Stimulated activated CD8-positive, alpha-beta memory T cell treated with anti-CD3 and anti-CD28 coated beads, Interleukin-15, amount 100 ng/mL, for 4 hours (primary cell): Measurements from ENCODE around the gene PKD2L1.
"Not testable (repeated sequence)": the region's sequence is repeated elsewhere in the genome, so short reads cannot be mapped to it uniquely, and the experiment has no call there.

ENCODE experiments used
- DNase-seq, 2 donors: peaks; one replicate each; pipeline ENCODE4 v3.0.0-alpha.2; 2020; ENCODE audit warnings: low read depth in 2 of 2

The PKD2L1 gene

DNA sequence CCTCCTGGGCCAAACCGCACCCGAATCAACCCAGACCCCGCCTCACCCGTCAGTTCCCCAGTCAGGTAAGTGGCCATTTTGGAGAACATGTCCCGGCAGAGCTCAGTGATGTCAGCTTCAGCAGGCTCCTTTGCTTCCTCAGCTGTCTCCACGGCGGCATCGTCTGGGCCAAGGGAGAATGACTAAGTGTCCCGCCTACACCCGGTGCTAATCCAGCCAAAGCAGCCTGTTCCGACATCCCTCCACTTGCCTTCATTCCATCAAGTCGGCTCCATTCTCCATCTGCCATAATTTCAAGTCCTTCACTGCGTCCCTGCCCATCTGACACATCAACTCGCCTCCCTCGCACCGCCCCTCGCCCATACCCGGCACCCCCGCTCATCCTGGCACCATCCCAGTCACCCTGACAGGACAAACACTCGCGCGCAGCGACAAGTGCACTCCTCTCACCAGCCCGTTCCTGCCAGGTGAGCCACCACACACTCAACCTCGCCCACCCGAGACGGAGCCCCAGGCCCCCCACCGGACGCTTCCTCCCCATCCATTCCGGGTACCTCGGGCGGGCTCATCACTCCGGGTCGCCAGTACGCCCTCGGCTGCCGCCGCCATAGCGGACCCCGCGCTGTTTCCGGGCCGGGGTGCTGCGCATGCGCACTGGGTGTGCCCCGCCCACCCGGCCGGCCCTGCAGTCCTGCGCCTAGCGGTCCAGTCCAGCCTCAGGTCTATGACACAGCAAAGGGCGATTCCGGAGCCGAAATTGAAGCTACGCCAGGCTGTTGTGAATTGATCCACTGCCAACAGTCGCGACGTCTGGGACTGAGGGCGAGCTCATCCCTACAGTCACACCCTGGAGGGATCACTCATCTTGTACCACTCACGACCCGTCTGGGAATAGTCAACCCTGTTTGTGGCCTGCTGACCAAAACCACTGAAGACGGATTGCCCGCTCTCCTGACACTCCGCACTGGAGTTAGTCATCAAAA lies 43.7 kb downstream of the PKD2L1 start, which contains the start of gene BLOC1S2:
TSS of gene BLOC1S2 (minus strand) at position 630 of the 983 bp plus-strand sequence. CDS start at position 609, 21 bp downstream.
- DNase-seq: peak; percentile 71 to 81

GRCh38 chr10:100285326-100285725 lies 44.7 kb downstream of the PKD2L1 start:
- not testable (repeated sequence) for DNase-seq

GRCh38 chr10:100282907-100283306 lies 47.1 kb downstream of the PKD2L1 start:
- DNase-seq: no peak

DNA sequence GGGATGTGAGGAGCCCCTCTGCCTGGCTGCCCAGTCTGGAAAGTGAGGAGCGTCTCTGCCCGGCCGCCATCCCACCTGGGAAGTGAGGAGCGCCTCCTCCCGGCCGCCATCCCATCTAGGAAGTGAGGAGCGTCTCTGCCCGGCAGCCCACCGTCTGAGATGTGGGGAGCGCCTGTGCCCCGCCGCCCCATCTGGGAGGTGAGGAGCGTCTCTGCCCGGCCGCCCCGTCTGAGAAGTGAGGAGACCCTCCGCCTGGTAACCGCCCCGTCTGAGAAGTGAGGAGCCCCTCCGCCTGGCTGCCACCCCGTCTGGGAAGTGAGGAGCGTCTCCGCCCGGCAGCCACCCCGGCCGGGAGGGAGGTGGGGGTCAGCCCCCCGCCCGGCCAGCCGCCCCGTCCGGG lies 53.1 kb downstream of the PKD2L1 start:
- DNase-seq: not testable (repeated sequence)

DNA sequence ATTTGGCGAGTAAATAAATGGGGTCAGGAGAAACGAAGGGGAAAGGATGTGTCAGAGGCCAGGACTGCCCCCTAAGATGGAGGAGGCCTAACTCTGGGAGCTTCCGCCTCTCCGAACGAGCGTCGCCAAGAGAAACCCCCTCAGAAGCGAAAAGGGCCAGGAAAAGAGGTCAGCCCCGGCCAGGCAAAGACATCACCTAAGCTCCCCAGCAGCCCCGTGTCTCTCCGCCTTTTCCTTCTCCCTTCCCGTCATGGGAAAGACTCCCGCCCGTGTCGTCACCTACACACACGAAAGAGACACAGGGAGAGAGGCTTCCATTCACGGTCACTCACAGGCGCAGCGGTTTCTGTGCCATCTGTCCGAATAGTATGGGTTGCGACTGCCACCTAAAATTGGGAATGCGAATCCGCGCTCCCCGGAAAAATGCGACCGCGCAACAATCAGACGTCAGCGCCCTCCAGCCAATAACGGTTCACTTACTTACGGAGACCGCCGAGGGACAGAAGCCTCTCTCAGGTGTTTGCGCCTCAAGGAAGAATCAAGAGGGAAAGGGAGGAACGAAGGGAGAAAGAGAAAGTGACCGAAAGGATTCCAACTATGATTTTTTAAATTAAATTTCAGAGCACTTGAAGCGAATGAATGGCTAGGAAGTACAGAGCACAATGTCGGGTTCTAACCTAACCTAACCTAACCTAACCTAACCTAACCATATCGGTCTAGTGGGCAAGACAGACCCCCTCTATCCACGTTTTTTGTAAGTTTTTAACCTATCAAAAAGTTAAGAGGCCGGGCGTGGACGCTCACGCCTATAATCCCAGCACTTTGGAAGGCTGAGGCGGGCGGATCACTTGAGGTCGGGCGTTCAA lies 62.6 kb downstream of the PKD2L1 start, which contains the start of gene CWF19L1:
TSS of gene CWF19L1 (minus strand) at position 400 of the 866 bp plus-strand sequence. CDS start at position 355, 45 bp downstream.
- peak; percentile 47 to 60 for DNase-seq

DNA sequence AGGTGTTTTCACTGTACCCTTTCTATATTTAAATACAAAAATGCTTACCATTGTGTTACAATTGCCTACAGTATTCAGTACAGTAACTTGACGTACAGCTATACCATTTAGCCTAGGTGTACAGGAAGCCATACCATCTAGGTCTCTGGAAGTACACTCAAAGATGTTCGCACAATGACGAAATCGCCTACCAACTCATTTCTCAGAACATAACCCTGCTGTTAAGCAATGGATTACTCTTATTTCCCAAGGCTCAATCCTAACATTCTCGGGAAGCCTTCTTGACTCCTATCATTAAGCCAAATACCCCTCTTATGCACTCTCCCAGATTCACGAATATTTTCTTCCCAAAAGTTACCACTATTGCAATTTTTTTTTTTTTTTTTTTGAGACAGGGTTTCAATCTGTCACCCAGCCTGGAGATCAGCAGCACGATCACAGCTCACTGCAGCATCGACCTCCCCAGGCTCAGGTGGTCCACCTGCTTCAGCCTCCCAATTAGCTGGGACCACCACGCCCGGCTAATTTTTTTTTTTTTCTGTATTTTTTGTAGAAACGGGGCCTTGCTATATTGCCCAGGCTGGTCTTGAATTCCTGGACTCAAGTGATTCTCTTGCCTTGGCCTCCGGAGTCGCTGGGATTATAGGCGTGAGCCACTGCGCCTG lies 64.1 kb downstream of the PKD2L1 start:
- DNase-seq: no peak

- no peak for DNase-seq
These were observed 75.8 kb downstream of the PKD2L1 start for GRCh38 chr10:100254191-100254590.

DNA sequence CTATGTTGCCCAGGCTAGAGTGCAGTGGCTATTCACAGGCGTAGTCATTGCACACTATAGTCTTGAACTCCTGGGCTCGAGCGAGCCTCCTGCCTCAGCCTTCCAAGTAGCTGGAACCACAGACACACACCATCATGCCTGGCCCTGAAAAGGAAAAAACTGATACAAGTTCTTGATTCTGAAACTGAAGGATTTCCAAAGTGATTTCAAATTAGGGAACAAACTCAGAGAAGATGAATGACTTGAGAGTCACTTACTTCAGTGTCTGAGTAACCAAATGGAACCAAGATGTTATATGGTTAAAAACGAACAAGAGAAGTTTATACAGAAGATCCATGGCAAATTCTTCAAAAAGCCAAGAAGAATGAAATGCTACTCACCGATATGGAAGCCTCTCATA lies 77.0 kb downstream of the PKD2L1 start:
- DNase-seq: no peak

- no peak for DNase-seq
These were observed 81.2 kb downstream of the PKD2L1 start for GRCh38 chr10:100248820-100249219.

- DNase-seq: no peak
These were observed 84.4 kb downstream of the PKD2L1 start for GRCh38 chr10:100245484-100246220.

DNA sequence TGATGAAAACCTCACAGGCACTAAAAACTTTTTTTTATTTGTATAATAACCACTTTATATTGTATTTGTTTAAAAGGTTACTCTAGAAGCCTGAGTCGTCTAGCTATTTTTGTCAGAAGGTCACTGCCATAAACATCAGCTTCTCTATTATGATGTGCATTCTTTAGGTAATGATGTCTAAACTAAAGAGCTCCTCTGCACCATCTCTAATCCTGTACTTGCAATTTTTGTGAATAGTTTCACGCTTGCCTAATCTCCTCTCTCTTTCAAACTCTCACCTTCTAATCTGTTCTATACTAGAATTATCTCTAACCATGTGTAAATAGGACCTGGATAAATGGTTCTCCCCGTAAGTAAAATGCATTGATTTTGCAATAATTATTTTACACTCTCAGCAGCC lies 90.2 kb downstream of the PKD2L1 start:
- no peak for DNase-seq

DNA sequence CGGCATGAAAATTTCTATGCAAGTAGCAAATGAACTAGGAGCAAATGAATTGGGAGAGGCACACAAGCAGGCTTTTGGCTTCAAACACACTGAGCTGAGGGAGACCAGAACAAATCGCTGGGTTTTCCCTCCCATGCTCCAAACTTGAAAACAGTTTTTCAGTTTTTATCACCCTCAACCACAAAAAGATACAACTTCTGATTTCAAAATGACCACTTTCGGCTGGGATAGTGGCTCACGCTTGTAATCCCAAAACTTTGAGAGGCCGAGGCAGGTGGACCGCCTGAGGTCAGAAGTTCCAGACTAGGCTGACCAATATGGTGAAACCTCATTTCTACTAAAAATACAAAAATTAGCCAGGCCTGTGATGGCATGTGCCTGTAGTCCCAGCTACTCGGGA lies 91.6 kb downstream of the PKD2L1 start:
- no peak for DNase-seq
